ENCODE results near the gene RNF11.

GRCh38 chr1:51316113-51316845 lies 80.2 kb downstream of the RNF11 start:
- no peak for TF ChIP-seq CTCF (IDR thresholded peaks at IDR 0.05)
- no peak for TF ChIP-seq MYC (IDR thresholded peaks at IDR 0.05; ENCODE audit: borderline replicate concordance, low read length)
- TF ChIP-seq POLR2A (IDR thresholded peaks at IDR 0.05; ENCODE audit: low read length), result no peak
